Activated naive CD8-positive, alpha-beta T cell treated with anti-CD3 and anti-CD28 coated beads, Interleukin-2, amount 10 ng/mL, durations not matched to agents 7 days and 5 days (primary cell): ENCODE measurements around the gene WLS. TPM values are rescaled to one million over a fixed set of nuclear protein-coding genes. Genes with fewer than 3 reads are reported as not detected.

ENCODE experiments used
- ATAC-seq: fragments of 150-1000 bp; cut with Tn5 transposase; one replicate; pipeline ENCODE4 v1.10.0; 2021; ENCODE audit warnings: low read depth, moderate library complexity
- POLR2A ChIA-PET: fragments of 350-600 bp; sonication (Branson Sonifier 250); formaldehyde crosslinking; loops from one replicate; lab custom pipeline; 2021; ENCODE audit warnings: antibody characterized with exemption; lab: Charles Lee
- DNase-seq: peaks from one replicate; pipeline ENCODE4 v3.0.0; 2021
- H3K27ac Mint-ChIP-seq: one replicate; pipeline ENCODE4 v1.8.0; 2022; ENCODE audit warnings: mild to moderate bottlenecking, mixed read lengths
- H3K27me3 Mint-ChIP-seq: one replicate; pipeline ENCODE4 v1.8.0; 2022; ENCODE audit warnings: mild to moderate bottlenecking, moderate library complexity, mixed read lengths
- H3K36me3 Mint-ChIP-seq: one replicate; pipeline ENCODE4 v1.8.0; 2021; ENCODE audit warnings: mild to moderate bottlenecking, mixed read lengths
- H3K4me1 Mint-ChIP-seq: one replicate; pipeline ENCODE4 v1.8.0; 2021; ENCODE audit warnings: mixed read lengths
- H3K4me3 Mint-ChIP-seq: one replicate; pipeline ENCODE4 v1.8.0; 2022; ENCODE audit warnings: mild to moderate bottlenecking, moderate library complexity, mixed read lengths
- H3K9me3 Mint-ChIP-seq: one replicate; pipeline ENCODE4 v1.8.0; 2021; ENCODE audit warnings: mixed read lengths
- total RNA-seq, 2 experiments: library from RNA; stranded (reverse); gene quantifications; one replicate each; pipeline ENCODE4 v1.2.3, GENCODE V29; 2021

Gene WLS
- total RNA-seq, 2 experiments from 2014 or later = not detected

DNA sequence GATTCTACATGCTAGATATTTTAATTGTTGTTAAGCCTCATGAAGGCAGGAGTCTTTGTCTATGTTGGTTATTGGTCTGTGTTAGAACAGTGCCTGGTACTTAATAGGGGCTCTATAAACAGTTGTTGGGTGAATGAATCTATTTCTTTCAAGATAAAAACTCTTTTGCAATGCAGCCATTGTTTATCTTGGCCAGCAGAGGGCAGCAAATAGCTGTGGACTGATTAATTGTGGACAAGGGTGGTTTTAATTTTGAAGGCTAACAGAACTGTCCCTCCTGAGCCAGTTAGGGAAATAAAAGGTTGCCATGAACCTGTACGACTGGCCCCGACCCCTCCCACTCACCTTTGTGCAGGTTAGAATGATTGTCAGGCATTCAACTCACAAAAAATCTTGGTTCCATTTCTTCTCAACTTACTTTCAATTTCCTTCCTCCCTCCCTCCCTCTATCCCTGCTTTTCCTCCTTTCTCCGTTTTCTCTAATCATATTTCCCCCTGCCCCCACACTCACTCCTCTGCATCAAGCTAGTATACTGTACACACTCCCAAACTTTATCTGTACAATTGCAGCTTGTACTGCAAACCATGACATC, 115.6 kb downstream of the WLS start:
- no peak for ATAC-seq

DNA sequence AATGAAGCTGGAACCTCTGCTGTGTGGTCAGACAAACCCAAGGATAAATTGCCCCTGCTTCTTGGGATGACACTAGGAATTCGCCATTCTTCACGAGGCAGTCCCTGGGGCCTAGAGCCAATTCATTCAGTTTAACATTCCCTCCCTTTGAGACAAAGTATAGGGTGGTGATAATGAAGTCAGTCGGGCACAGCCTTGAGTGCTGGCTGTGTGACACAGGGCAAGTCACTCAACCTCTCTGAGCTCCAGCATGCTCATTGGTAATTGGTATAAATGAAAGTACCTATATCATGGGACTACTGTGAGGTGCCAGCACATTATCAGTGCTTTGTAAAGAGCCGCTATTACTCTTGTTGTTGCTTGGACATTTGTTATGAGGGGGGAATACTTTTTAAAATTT, 117.0 kb downstream of the WLS start:
- Mint-ChIP-seq H3K9me3 (no peaks in the 10 kb centered on the region), H3K4me1 (peaks cover 3% of the 10 kb centered on the region), H3K4me3 (no peak overlapping the region), H3K36me3 (no peaks in the 10 kb centered on the region), H3K27me3 (peaks cover 11% of the 10 kb centered on the region), H3K27ac (no peak overlapping the region)
- ATAC-seq (no peak), DNase-seq (no peak)
- POLR2A ChIA-PET = no interaction called here

More for the DNA sequence above, 115.6 kb downstream of the WLS start:
- H3K27ac Mint-ChIP-seq = no peak overlapping the region
- no peaks in the 10 kb centered on the region for H3K9me3 Mint-ChIP-seq
- peaks cover 4% of the 10 kb centered on the region for H3K27me3 Mint-ChIP-seq
- POLR2A ChIA-PET = no interaction called here
- H3K4me3 Mint-ChIP-seq = peak overlapping the region; percentile 48
- no peak for DNase-seq
- peaks cover 3% of the 10 kb centered on the region for H3K4me1 Mint-ChIP-seq
- no peaks in the 10 kb centered on the region for H3K36me3 Mint-ChIP-seq

DNA sequence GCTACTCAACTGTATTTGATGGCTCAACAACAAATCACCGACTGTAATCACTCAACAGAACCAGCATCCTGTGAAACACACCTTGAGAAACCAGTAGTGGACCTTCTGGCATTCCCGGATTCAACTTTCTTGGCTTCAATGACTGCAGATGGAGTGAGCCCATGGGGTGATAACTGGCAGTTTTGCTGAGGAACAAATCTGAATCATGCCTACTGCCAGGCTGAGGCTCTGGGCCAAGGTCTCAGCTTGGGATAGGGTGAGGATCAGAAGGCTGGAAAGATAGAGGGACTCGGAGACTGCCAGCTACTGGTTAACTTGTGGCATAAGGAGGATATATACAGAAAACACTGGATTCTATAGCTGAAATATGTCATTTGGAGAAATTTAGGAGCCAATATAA, 118.4 kb downstream of the WLS start:
- no peak for ATAC-seq
- no peak overlapping the region for H3K4me3 Mint-ChIP-seq

DNA sequence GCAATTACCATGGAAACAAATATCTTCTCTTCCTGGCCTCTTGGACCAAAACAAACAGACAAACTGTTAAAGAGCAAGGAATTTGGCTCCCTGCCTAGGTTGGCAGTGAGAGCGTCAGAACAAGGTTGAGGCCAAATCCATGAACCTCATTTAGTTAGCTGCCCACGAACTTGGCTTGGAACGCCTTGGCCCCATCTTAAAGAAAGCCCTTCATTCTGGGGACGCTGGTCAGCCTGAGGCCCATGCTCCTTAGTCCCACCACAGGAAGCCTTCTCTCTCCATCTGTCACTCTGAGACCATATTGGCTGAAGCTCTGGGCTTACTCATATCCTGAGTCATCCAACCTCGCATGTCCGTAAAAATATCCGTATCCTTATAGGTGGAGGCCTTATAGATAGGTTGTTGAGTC, 119.5 kb downstream of the WLS start:
- ATAC-seq (no peak), DNase-seq (no peak)
- peaks cover 3% of the 10 kb centered on the region for H3K4me1 Mint-ChIP-seq
- H3K36me3 Mint-ChIP-seq = no peaks in the 10 kb centered on the region
- no peak overlapping the region for H3K4me3 Mint-ChIP-seq
- no peaks in the 10 kb centered on the region for H3K9me3 Mint-ChIP-seq
- H3K27me3 Mint-ChIP-seq = peaks cover 9% of the 10 kb centered on the region
- POLR2A ChIA-PET = no interaction called here
- no peak overlapping the region for H3K27ac Mint-ChIP-seq

More for the DNA sequence above, 118.4 kb downstream of the WLS start:
- no peaks in the 10 kb centered on the region for H3K9me3 Mint-ChIP-seq
- POLR2A ChIA-PET = no interaction called here
- peaks cover 3% of the 10 kb centered on the region for H3K4me1 Mint-ChIP-seq
- peaks cover 11% of the 10 kb centered on the region for H3K27me3 Mint-ChIP-seq
- DNase-seq = no peak
- H3K36me3 Mint-ChIP-seq = no peaks in the 10 kb centered on the region
- no peak overlapping the region for H3K27ac Mint-ChIP-seq

DNA sequence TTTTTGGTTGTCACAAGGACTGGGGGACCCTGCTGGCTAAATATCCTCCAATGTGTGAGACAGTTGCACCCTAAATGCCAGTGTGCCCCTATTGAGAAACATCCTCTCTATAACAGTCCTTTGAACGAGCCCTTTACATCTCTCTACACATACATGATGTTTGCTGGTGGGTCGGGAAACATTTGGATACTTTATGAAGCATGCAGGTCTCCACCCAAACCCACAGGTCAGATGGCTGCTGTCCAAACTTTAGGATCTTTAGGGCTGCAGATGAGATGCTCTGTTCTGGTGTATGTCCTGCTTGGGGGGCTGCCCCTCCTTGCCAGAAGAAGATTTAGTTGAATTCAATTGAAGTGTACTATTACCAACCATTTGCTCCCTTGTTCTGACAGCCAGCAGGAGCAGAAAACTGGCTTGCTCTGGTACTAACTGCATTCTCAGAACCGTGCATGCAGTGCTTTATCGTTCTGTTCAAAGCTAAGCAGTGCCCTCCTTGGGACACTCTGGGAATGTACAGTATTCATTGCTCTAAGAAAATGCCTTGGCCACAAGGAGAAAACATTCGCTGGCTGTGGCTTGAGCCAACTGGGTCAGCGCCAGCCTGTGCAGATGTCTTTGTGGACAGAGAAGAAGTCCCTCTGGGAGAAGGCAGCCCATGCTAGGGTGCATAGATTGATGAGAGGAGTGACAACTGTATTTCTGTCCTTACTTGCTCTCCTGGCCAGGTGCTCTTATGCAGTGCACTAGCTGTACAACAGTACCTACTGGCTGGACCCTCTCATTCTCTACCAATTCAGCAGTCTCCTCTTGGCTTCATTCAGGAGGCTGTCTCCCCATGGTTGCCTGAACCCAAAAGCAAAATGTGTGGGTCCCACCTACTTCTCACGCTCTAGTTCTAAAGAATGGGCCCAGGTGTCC, 120.5 kb downstream of the WLS start:
- H3K27me3 Mint-ChIP-seq = peaks cover 9% of the 10 kb centered on the region
- H3K4me3 Mint-ChIP-seq = no peak overlapping the region
- no peak overlapping the region for H3K27ac Mint-ChIP-seq
- POLR2A ChIA-PET = no interaction called here
- H3K9me3 Mint-ChIP-seq = no peaks in the 10 kb centered on the region
- ATAC-seq = no peak
- no peaks in the 10 kb centered on the region for H3K36me3 Mint-ChIP-seq
- no peaks in the 10 kb centered on the region for H3K4me1 Mint-ChIP-seq
- no peak for DNase-seq

DNA sequence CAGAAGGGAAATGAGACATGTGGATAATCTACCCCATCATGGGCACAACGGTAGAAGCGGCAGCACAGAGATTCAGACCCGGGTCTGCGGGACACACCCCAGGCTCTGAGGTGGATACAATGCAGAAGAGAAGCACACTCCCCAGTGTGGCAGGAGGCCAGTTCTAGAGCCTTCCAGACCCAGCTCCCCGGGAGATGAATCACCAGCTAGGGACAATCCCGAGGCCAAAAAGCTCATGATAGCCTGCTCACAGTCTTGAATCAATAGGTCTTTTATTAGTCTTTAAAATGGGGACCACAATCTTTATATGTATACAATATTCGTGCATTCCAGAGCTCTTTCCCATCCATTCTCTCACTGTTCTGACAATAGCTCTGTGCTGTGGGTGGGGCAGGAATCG, 124.6 kb downstream of the WLS start:
- POLR2A ChIA-PET = no interaction called here
- no peak for ATAC-seq

DNA sequence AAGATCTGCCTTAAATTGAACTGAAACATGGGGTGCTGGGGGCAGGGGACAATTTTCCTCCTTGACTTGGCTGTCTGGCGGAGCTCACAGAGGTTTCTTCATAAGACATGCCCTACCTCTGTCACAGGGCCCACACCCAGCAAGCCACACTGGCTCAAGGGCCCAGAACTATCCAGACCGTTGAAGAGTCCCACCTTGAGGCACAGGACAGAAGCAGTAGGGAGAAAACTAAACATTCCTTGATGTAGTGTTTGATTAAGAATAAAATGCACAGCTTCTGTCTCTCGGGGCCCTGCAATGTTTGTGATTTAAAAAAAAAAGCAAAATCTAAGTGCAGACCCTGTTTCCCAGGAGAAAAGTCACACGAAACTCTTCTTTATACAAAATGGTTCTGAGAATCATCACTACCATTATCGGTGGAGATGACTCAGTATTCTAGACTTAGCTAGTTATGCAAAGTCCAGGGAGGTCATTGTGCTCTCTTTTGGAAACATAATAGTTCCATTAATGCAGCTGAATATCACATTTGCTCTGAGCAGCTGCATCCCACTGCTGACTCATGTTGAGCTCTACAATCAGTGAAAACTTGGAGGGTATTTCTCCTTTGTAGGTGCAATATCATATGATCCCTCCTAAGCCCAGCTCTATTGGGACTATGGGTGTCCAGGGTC, 128.3 kb downstream of the WLS start:
- no peak for ATAC-seq
- DNase-seq = no peak
- H3K4me3 Mint-ChIP-seq = no peak overlapping the region

More for the DNA sequence above, 124.6 kb downstream of the WLS start:
- DNase-seq = no peak
- Mint-ChIP-seq H3K27me3 (peaks cover 9% of the 10 kb centered on the region), H3K36me3 (no peaks in the 10 kb centered on the region), H3K4me1 (no peaks in the 10 kb centered on the region), H3K4me3 (no peak overlapping the region), H3K9me3 (no peaks in the 10 kb centered on the region), H3K27ac (no peak overlapping the region)

DNA sequence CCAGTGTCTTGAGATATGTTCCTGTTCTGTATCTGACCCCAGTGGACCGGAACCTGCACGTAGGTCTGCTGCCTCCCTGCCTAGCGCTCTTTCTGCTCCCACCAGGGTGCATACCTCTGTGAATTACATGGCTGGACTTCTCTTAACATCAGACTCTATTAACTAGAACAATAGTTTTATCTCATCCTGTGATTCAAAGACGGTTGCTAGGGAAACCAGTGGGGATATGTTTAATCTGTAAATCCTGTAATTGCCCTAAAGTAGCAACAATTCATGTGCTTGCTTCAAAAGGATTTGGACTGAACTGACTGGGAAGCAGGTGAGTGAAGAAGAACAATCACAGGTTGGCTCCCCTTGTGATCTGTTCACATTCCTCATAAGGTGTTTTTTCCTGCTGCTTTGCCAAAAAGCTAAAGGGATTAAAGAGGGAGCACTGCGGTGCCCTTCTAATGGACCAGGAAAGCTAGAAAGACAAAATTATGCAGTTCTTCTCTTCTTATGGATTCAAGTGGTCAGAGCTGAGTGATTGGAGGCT, 129.2 kb downstream of the WLS start:
- POLR2A ChIA-PET = no interaction called here
- Mint-ChIP-seq H3K27ac (no peak overlapping the region), H3K9me3 (no peaks in the 10 kb centered on the region), H3K4me1 (no peaks in the 10 kb centered on the region), H3K36me3 (no peaks in the 10 kb centered on the region), H3K4me3 (no peak overlapping the region), H3K27me3 (peaks cover 3% of the 10 kb centered on the region)
- no peak for DNase-seq
- ATAC-seq = no peak

More for the DNA sequence above, 128.3 kb downstream of the WLS start:
- H3K4me1 Mint-ChIP-seq = no peaks in the 10 kb centered on the region
- POLR2A ChIA-PET = no interaction called here
- H3K27ac Mint-ChIP-seq = no peak overlapping the region
- H3K27me3 Mint-ChIP-seq = peaks cover 3% of the 10 kb centered on the region
- no peaks in the 10 kb centered on the region for H3K36me3 Mint-ChIP-seq
- no peaks in the 10 kb centered on the region for H3K9me3 Mint-ChIP-seq

DNA sequence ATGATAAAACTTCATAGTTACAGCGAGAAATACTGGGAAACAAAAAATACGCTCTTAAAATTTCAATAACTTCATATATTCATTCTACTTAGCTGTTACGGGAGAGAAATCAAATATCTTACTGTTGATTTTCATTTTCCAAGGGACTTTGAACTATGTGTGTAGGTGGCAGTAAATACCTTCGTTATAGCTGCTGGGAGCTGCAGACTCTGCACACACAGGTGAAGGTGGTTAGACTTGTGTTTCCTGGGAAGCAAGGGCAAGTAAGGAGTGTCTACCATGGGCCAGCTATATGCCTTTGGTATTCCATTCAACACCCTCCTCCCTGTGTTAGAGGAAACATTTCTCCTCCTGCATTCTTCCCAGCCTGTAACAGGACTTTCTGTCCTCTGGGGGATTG, 130.5 kb downstream of the WLS start:
- Mint-ChIP-seq H3K4me1 (no peaks in the 10 kb centered on the region), H3K36me3 (no peaks in the 10 kb centered on the region), H3K27ac (no peak overlapping the region), H3K9me3 (no peaks in the 10 kb centered on the region), H3K4me3 (no peak overlapping the region), H3K27me3 (peaks cover 5% of the 10 kb centered on the region)
- POLR2A ChIA-PET = no interaction called here
- ATAC-seq (no peak), DNase-seq (no peak)

DNA sequence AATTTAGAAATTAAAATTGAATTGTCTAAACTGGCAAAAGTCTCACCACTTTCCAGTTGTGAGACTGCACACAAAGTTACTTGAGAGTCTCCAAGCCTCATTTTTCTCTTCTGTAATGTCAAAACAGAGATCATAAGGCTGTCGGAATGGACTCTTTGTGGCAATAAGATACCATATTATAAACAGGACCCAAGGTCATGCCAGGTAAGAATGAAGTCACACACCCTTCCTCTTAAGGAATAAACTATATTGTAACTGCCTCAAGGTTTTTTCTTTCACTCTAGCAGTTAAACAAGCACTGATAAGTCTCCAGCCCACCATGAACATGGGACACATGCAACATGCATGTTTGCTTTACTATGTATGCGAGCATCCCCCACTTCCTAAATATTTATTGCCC, 131.8 kb downstream of the WLS start:
- Mint-ChIP-seq H3K9me3 (no peaks in the 10 kb centered on the region), H3K36me3 (no peaks in the 10 kb centered on the region), H3K4me1 (no peaks in the 10 kb centered on the region), H3K27me3 (peaks cover 5% of the 10 kb centered on the region), H3K4me3 (no peak overlapping the region), H3K27ac (no peak overlapping the region)
- DNase-seq = no peak
- POLR2A ChIA-PET = no interaction called here
- ATAC-seq = no peak

DNA sequence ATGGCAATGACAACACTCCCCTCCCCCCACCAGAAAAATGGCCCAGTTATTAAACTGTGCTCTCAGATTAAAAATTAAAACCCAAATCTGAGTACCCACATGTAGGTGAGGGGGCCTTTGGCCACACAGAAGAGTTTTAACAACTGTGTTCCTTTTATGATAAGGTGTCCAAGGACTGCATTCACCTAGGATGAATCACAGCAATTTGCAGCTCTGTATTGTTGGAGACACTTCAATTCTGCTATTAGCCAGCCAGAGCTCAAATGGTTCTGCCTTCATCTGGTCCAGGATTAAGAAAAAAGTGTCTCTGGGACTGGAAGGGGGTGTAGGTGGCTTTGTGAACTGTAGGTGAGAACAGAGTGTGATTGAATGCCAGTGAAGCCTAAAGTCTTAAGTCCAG, 138.6 kb downstream of the WLS start:
- ATAC-seq = no peak
- POLR2A ChIA-PET = no interaction called here
- Mint-ChIP-seq H3K27ac (no peak overlapping the region), H3K4me1 (no peaks in the 10 kb centered on the region), H3K4me3 (no peak overlapping the region), H3K27me3 (peaks cover 2% of the 10 kb centered on the region), H3K36me3 (no peaks in the 10 kb centered on the region), H3K9me3 (no peaks in the 10 kb centered on the region)
- no peak for DNase-seq

DNA sequence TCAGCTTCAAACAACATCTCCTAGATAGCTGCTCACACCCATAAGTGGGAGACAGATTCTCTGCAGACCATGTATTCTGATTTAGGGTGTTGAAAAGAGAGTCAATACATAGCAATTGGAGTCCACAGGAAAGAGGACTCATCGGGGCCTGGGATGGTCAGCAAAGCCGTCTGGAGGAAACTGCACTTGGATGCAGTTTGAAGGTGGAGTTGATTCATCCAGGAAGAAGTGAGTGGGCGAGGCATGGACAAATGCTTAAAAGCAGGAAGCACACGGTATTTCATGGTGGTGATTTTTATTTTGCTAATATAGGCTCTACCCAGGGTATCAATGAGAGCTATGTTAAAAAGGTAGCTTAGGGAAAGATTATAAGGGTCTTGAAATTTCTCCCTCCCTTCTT, 145.1 kb downstream of the WLS start:
- Mint-ChIP-seq H3K9me3 (no peaks in the 10 kb centered on the region), H3K27ac (no peak overlapping the region), H3K36me3 (no peaks in the 10 kb centered on the region), H3K27me3 (no peaks in the 10 kb centered on the region), H3K4me1 (no peaks in the 10 kb centered on the region), H3K4me3 (no peak overlapping the region)
- DNase-seq (no peak), ATAC-seq (no peak)
- POLR2A ChIA-PET = interaction anchor here (0.6 kb wide), 1 partner anchor 143 kb away, joined by 3 read pairs; no protein-coding TSS in a partner anchor

DNA sequence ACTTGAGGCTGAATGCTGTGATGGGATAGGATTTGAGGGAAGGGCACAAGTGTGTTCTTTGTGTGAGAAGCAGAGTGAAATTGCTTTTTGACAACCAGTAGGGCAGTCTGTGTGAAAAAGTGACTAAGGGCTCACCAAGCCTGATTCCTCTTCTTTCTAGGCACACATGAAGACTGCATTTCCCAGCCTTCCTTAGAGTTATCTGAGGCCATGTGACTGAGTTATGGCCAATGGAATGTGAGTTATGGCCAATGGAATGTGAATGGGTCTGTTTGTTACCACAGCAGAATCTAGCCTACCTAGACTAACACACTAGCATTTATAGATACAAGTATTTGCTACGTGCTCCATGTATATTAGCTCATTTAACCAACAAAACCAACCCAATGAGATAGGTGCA, 146.6 kb downstream of the WLS start:
- no peak for DNase-seq
- Mint-ChIP-seq H3K4me3 (no peak overlapping the region), H3K27ac (no peak overlapping the region), H3K27me3 (no peaks in the 10 kb centered on the region), H3K4me1 (no peaks in the 10 kb centered on the region), H3K9me3 (no peaks in the 10 kb centered on the region), H3K36me3 (no peaks in the 10 kb centered on the region)
- POLR2A ChIA-PET = no interaction called here
- ATAC-seq = no peak
